Measurements from ENCODE around the gene EPC1. TPM values are rescaled to one million over a fixed set of nuclear protein-coding genes. Genes with fewer than 3 reads are reported as not detected.

Gene EPC1
- 14.8 and 18.5 TPM in 2 replicates for total RNA-seq

GRCh38 chr10:32346551-32347362 lies at the start of gene EPC1:
EPC1 (minus strand) TSS chr10:32347158; CDS start chr10:32346915, 243 bp downstream.

Other genes starting within 250 kb of the EPC1 start
- gene CCDC7, start 99.0 kb upstream of the EPC1 start, total RNA-seq, result 10.0 and 16.6 TPM in 2 replicates

All from smooth muscle cell of the umbilical artery (primary cell).